ENCODE data around the gene DCTN1.

DCTN1 gene

GRCh38 chr2:74325815-74326214 is 54.3 kb downstream of the DCTN1 start:
- DNase-seq (ENCODE audit: low read depth, low spot score) = no peak
- ChIA-PET CTCF (interaction anchor here (1.4 to 6.4 kb wide), 2 partner anchors 9 to 76 kb away, joined by 3 to 108 read pairs; no protein-coding TSS in a partner anchor), POLR2A (no interaction called here)
- no peak overlapping the region for H3K4me3 ChIP-seq (ENCODE audit: low read depth, low read length)
- TF ChIP-seq CTCF (IDR thresholded peaks at IDR 0.05; ENCODE audit: insufficient read depth, low read length, missing control alignments) = no peak

- no peak overlapping the region for H3K4me3 ChIP-seq (ENCODE audit: low read depth, low read length)
- TF ChIP-seq CTCF (IDR thresholded peaks at IDR 0.05; ENCODE audit: insufficient read depth, low read length, missing control alignments) = no peak
- DNase-seq (ENCODE audit: low read depth, low spot score) = no peak
- CTCF ChIA-PET = interaction anchor here (1.2 to 4.0 kb wide), 3 partner anchors 13 to 70 kb away, joined by 4 to 38 read pairs (median 5); no protein-coding TSS in a partner anchor
- POLR2A ChIA-PET = no interaction called here
These were observed 58.4 kb downstream of the DCTN1 start for GRCh38 chr2:74321737-74322136.

GRCh38 chr2:74317701-74318100 is 62.4 kb downstream of the DCTN1 start:
- no peak overlapping the region for H3K4me3 ChIP-seq (ENCODE audit: low read depth, low read length)
- CTCF ChIA-PET = interaction anchor here (0.6 to 0.9 kb wide), 2 partner anchors 17 to 68 kb away, joined by 3 read pairs; no protein-coding TSS in a partner anchor
- POLR2A ChIA-PET = no interaction called here
- no peak for TF ChIP-seq CTCF (IDR thresholded peaks at IDR 0.05; ENCODE audit: insufficient read depth, low read length, missing control alignments)
- no peak for DNase-seq (ENCODE audit: low read depth, low spot score)

GRCh38 chr2:74316627-74317295 is 63.4 kb downstream of the DCTN1 start:
- ChIA-PET CTCF (interaction anchor here (3.9 kb wide), 1 partner anchor 18 kb away, joined by 31 read pairs; no protein-coding TSS in a partner anchor), POLR2A (no interaction called here)
- no peak for TF ChIP-seq CTCF (IDR thresholded peaks at IDR 0.05; ENCODE audit: insufficient read depth, low read length, missing control alignments)
- DNase-seq (ENCODE audit: low read depth, low spot score) = no peak
- H3K4me3 ChIP-seq (ENCODE audit: low read depth, low read length) = no peak overlapping the region

- DNase-seq (ENCODE audit: low read depth, low spot score) = no peak
- ChIA-PET POLR2A (no interaction called here), CTCF (interaction anchor here (3.9 kb wide), 1 partner anchor 20 kb away, joined by 31 read pairs; no protein-coding TSS in a partner anchor)
- H3K4me3 ChIP-seq (ENCODE audit: low read depth, low read length) = no peak overlapping the region
- TF ChIP-seq CTCF (IDR thresholded peaks at IDR 0.05; ENCODE audit: insufficient read depth, low read length, missing control alignments) = no peak
These were observed 66.0 kb downstream of the DCTN1 start for GRCh38 chr2:74314107-74314506.

- DNase-seq (ENCODE audit: low read depth, low spot score) = no peak
- POLR2A ChIA-PET = no interaction called here
- CTCF ChIA-PET = interaction anchor here (3.9 kb wide), 1 partner anchor 21 kb away, joined by 31 read pairs; no protein-coding TSS in a partner anchor
- H3K4me3 ChIP-seq (ENCODE audit: low read depth, low read length) = no peak overlapping the region
- no peak for TF ChIP-seq CTCF (IDR thresholded peaks at IDR 0.05; ENCODE audit: insufficient read depth, low read length, missing control alignments)
These were observed 66.6 kb downstream of the DCTN1 start for GRCh38 chr2:74313497-74313896.
